Measurements from ENCODE around the gene CHCHD4. TPM values are rescaled to one million over a fixed set of nuclear protein-coding genes. Genes with fewer than 3 reads are reported as not detected.

The CHCHD4 gene
- total and polyA plus RNA-seq, 2 experiments from 2014 or later, result 31.1 to 39.2 TPM

GRCh38 chr3:14118400-14119381, 6.0 kb downstream of the CHCHD4 start (continued):
- TF ChIP-seq, protein P1, sequence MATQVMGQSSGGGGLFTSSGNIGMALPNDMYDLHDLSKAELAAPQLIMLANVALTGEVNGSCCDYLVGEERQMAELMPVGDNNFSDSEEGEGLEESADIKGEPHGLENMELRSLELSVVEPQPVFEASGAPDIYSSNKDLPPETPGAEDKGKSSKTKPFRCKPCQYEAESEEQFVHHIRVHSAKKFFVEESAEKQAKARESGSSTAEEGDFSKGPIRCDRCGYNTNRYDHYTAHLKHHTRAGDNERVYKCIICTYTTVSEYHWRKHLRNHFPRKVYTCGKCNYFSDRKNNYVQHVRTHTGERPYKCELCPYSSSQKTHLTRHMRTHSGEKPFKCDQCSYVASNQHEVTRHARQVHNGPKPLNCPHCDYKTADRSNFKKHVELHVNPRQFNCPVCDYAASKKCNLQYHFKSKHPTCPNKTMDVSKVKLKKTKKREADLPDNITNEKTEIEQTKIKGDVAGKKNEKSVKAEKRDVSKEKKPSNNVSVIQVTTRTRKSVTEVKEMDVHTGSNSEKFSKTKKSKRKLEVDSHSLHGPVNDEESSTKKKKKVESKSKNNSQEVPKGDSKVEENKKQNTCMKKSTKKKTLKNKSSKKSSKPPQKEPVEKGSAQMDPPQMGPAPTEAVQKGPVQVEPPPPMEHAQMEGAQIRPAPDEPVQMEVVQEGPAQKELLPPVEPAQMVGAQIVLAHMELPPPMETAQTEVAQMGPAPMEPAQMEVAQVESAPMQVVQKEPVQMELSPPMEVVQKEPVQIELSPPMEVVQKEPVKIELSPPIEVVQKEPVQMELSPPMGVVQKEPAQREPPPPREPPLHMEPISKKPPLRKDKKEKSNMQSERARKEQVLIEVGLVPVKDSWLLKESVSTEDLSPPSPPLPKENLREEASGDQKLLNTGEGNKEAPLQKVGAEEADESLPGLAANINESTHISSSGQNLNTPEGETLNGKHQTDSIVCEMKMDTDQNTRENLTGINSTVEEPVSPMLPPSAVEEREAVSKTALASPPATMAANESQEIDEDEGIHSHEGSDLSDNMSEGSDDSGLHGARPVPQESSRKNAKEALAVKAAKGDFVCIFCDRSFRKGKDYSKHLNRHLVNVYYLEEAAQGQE (IDR thresholded peaks at IDR 0.05; ENCODE audit: unreplicated experiment), result no peak
- no peak for TF ChIP-seq EZH2 (IDR thresholded peaks at IDR 0.05; ENCODE audit: low read depth, unreplicated experiment)
- no peak for TF ChIP-seq JUNB (IDR thresholded peaks at IDR 0.05; ENCODE audit: unreplicated experiment)
- TF ChIP-seq, protein P2, sequence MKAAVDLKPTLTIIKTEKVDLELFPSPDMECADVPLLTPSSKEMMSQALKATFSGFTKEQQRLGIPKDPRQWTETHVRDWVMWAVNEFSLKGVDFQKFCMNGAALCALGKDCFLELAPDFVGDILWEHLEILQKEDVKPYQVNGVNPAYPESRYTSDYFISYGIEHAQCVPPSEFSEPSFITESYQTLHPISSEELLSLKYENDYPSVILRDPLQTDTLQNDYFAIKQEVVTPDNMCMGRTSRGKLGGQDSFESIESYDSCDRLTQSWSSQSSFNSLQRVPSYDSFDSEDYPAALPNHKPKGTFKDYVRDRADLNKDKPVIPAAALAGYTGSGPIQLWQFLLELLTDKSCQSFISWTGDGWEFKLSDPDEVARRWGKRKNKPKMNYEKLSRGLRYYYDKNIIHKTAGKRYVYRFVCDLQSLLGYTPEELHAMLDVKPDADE (IDR thresholded peaks at IDR 0.05), result no peak
- no peak for TF ChIP-seq POLR2AphosphoS5 (IDR thresholded peaks at IDR 0.05; ENCODE audit: low read depth)
- no peak for TF ChIP-seq NANOG (IDR thresholded peaks at IDR 0.05; ENCODE audit: borderline replicate concordance)
- no peak for TF ChIP-seq CTCF (conservative IDR thresholded peaks at IDR 0.05; ENCODE audit: low read depth in 2 of 2)

DNA sequence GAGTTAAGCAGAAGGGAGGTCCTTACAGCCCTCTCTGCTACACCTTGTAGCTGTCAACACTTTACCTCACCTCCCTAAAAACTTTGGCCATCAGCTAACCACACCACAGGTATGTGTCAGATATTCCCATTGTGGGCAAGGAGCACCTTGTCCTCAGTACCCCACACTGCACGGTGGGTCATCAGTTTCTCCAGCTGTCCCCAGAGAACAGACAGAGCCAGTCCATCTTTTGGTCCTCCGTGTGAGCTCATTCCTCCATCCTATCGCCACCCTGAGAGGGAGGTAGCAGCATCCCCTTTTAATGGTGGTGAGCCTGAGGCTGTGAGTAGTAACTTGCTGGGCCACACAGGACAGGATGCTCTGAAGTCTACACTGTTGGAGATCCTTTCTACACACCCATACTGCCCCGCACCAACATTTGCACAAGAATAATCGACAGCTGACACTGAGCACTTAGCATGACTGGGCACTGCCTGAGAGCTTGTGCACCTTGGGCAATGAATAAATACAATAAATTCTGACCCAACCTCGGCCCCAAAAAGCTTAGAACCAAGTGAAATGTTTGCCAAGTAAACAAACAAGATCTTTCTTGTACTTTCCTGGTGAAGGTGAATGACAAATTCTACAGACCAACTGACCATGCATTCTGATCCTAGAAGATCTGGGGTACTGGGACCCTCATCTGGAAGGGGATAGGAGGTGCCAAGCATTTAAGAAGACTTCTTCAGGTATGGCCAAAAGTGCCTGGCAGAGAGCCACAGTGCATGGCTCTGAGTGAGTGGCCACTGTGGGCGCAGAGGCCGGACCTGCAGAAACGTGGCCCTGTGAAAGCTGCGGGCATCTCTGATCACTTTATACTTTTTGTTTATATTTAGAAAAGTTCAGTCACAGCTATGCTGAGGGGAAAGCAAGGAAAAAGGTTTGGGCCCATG, 6.9 kb downstream of the CHCHD4 start:
- TF ChIP-seq ZNF462 (CRISPR knock-in tag; IDR thresholded peaks at IDR 0.05), result no peak
- H3K4me1 Mint-ChIP-seq, result peaks cover 24% of the 10 kb centered on the region
- H3K27me3 Mint-ChIP-seq (ENCODE audit: insufficient read depth, low read depth, poor library complexity), result peaks cover 8% of the 10 kb centered on the region
- peaks cover 9% of the 10 kb centered on the region for H3K9me3 Mint-ChIP-seq
- Histone ChIP-seq H3K4me2 (no peak overlapping the region), H3K36me3 (ENCODE audit: insufficient read depth) (peaks cover 14% of the 10 kb centered on the region), H3K79me2 (replicated peaks; ENCODE audit: insufficient read depth) (peaks cover 18% of the 10 kb centered on the region), H3F3A (replicated peaks; ENCODE audit: low read depth) (no peaks in the 10 kb centered on the region), H3K4me3 (no peak overlapping the region), H2AFZ (no peak overlapping the region), H3K9me2 (ENCODE audit: insufficient read depth) (no peaks in the 10 kb centered on the region), H4K20me1 (replicated peaks; ENCODE audit: insufficient read depth) (peaks cover 4% of the 10 kb centered on the region), H3K27ac (ENCODE audit: low read depth) (no peak overlapping the region), H3K4me1 (ENCODE audit: insufficient read depth) (peaks cover 5% of the 10 kb centered on the region; the same call in 1 of the 2 replicates), H3K27me3 (ENCODE audit: insufficient read depth) (no peaks in the 10 kb centered on the region)
- ATAC-seq (no peak), DNase-seq (ENCODE audit: low spot score) (no peak)
- peaks cover 56% of the 10 kb centered on the region for H3K36me3 Mint-ChIP-seq (ENCODE audit: low read depth)
- 0 out of 2 replicates have a peak overlapping the region, but pooled peaks have one; percentile 16 for H3K27ac Mint-ChIP-seq
- no peak overlapping the region for H3K4me3 Mint-ChIP-seq

All from GM23338 (cell line).